HepG2 (cell line): Measurements from ENCODE around the gene GAR1. TPM values are rescaled to one million over a fixed set of nuclear protein-coding genes. Genes with fewer than 3 reads are reported as not detected.

Source experiments
- ATAC-seq: fragments of 200-7000 bp; cut with Tn5 transposase; 3 replicates; pipeline ENCODE4 v1.9.1; 2020; ENCODE audit warnings: mild to moderate bottlenecking, moderate library complexity
- BruUV-seq: library from RNA; stranded (reverse); fragments of 400-500 nt; replicated peaks from 2 replicates; lab custom pipeline; 2021; lab: Mats Ljungman, UMichigan
- CTCF ChIA-PET: fragments of 300-600 bp; formaldehyde crosslinking; extraction: SDS; loops from one replicate; lab custom pipeline; 2021; ENCODE audit warnings: low total read pairs, inconsistent platforms, low intra/inter-chr PET ratio; lab: Yijun Ruan, JAX
- POLR2A ChIA-PET: fragments of 350-600 bp; sonication (Branson Sonifier 250); formaldehyde crosslinking; loops from one replicate; lab custom pipeline; 2020; ENCODE audit warnings: antibody characterized with exemption, inconsistent platforms; lab: Yijun Ruan, JAX
- DNase-seq: peaks from one replicate; pipeline ENCODE4 v3.0.0-alpha.2; 2015; ENCODE audit warnings: low spot score
- FAIRE-seq: peaks from 3 replicates; lab custom pipeline; 2011; peaks lifted over from hg19 to GRCh38; lab: Jason Lieb, UNC
- H2AFZ ChIP-seq: one replicate; pipeline ENCODE4 v1.6.1; 2011; ENCODE audit warnings: low read length, inconsistent platforms
- H3K27ac ChIP-seq: fragments of 300-600 bp; 3 replicates; pipeline ENCODE4 v1.8.0; 2011; ENCODE audit warnings: mixed run types, mild to moderate bottlenecking, mixed read lengths, low read length, inconsistent platforms; ENCODE audit not compliant: insufficient read depth; ENCODE audit errors: extremely low read length
- H3K27me3 ChIP-seq, 2 experiments: fragments of 200-600 bp in 1 of 2; 2 replicates in 1 of 2; 3 replicates in 1 of 2; pipeline versions ENCODE4 v1.6.0 to v1.8.0; 2011; ENCODE audit warnings: low read length in 2 of 2, mild to moderate bottlenecking in 2 of 2, moderate library complexity in 2 of 2, inconsistent platforms in 1 of 2; ENCODE audit not compliant: insufficient read depth in 2 of 2, control insufficient read depth in 1 of 2
- H3K36me3 ChIP-seq, 2 experiments: fragments of 200-600 bp in 1 of 2; replicated peaks in 1 of 2; 2 replicates in 1 of 2; 3 replicates in 1 of 2; pipeline versions ENCODE4 v1.5.1 to v1.8.0; 2011; ENCODE audit warnings: low read length in 2 of 2, inconsistent platforms in 1 of 2; ENCODE audit not compliant: insufficient read depth in 2 of 2, control insufficient read depth in 1 of 2
- H3K4me1 ChIP-seq: 2 replicates; pipeline ENCODE4 v1.5.1; 2012; ENCODE audit warnings: low read length, inconsistent platforms; ENCODE audit not compliant: insufficient read depth
- H3K4me2 ChIP-seq: 2 replicates; pipeline ENCODE4 v1.6.0; 2011; ENCODE audit warnings: low read depth, low read length, inconsistent platforms
- H3K4me3 ChIP-seq, 3 experiments: fragments of 200-600 bp in 1 of 3; sonication (generic), shearing (Covaris generic) in 1 of 3; replicated peaks in 1 of 3; 2 replicates each; pipeline ENCODE4 v1.5.1; 2011 to 2016; ENCODE audit warnings: low read length in 3 of 3, inconsistent platforms in 2 of 3, low read depth in 2 of 3, mild to moderate bottlenecking in 2 of 3, control low read depth in 1 of 3, mixed read lengths in 1 of 3; ENCODE audit not compliant: insufficient read depth in 1 of 3
- H3K79me2 ChIP-seq: one replicate; pipeline ENCODE4 v1.6.1; 2011; ENCODE audit warnings: low read length, inconsistent platforms; ENCODE audit not compliant: insufficient read depth
- H3K9ac ChIP-seq: 2 replicates; pipeline ENCODE4 v1.6.0; 2011; ENCODE audit warnings: mild to moderate bottlenecking, low read depth, low read length, inconsistent platforms; ENCODE audit not compliant: insufficient read depth
- H3K9me3 ChIP-seq: 2 replicates; pipeline ENCODE4 v1.5.1; 2012; ENCODE audit warnings: mild to moderate bottlenecking, low read length
- H4K20me1 ChIP-seq: 2 replicates; pipeline ENCODE4 v1.6.0; 2011; ENCODE audit warnings: inconsistent platforms, mild to moderate bottlenecking, low read length, moderate library complexity; ENCODE audit not compliant: insufficient read depth
- BCL6 ChIP-seq: IDR thresholded peaks from 2 replicates; pipeline ENCODE4 v1.6.1; 2016; ENCODE audit warnings: missing genetic modification reagents, missing compliant biosample characterization
- CREM ChIP-seq, 2 experiments: sonication (generic) in 1 of 2; formaldehyde crosslinking in 1 of 2; IDR thresholded peaks; 2 replicates each; pipeline versions ENCODE4 v1.4.0 to v1.6.1; 2016 to 2020; ENCODE audit warnings: antibody characterized with exemption in 1 of 2, mild to moderate bottlenecking in 1 of 2, missing genetic modification reagents in 1 of 2
- FOXJ3 ChIP-seq: sonication (generic); formaldehyde crosslinking; IDR thresholded peaks from 2 replicates; pipeline ENCODE4 v1.4.0; 2020; ENCODE audit warnings: missing genetic modification reagents, mild to moderate bottlenecking, borderline replicate concordance
- GATAD2A ChIP-seq: IDR thresholded peaks from 2 replicates; pipeline ENCODE4 v1.6.1; 2016
- MYC ChIP-seq: sonication (generic); formaldehyde crosslinking; IDR thresholded peaks from 2 replicates; pipeline ENCODE4 v1.9.0; 2021; ENCODE audit warnings: missing genetic modification reagents, borderline replicate concordance
- NCOA2 ChIP-seq: sonication (generic); formaldehyde crosslinking; IDR thresholded peaks from 2 replicates; pipeline ENCODE4 v1.8.0; 2022; ENCODE audit warnings: inconsistent platforms
- TARDBP ChIP-seq: sonication (generic); formaldehyde crosslinking; IDR thresholded peaks from 2 replicates; pipeline ENCODE4 v1.8.0; 2022; ENCODE audit warnings: mild to moderate bottlenecking, missing genetic modification reagents
- U2AF1 ChIP-seq: fragments of 200-400 bp; formaldehyde crosslinking; optimal IDR thresholded peaks from 2 replicates; pipeline ENCODE3; 2017; ENCODE audit warnings: mild to moderate bottlenecking, low read depth, low read length
- ZNF30 ChIP-seq: sonication (generic); formaldehyde crosslinking; IDR thresholded peaks from 2 replicates; pipeline ENCODE4 v1.5.0; 2020; ENCODE audit warnings: mild to moderate bottlenecking, missing genetic modification reagents
- ZNF562 ChIP-seq: sonication (generic); formaldehyde crosslinking; IDR thresholded peaks from 2 replicates; pipeline ENCODE4 v1.8.0; 2022; ENCODE audit warnings: missing genetic modification reagents, borderline replicate concordance
- ZNF652 ChIP-seq: IDR thresholded peaks from 2 replicates; pipeline ENCODE4 v1.6.1; 2016; ENCODE audit warnings: low read depth, borderline replicate concordance
- WGBS: methylation state at CpG from one replicate; pipeline ENCODE4 v1.1.6; 2017; ENCODE audit warnings: low lambda C conversion rate; 5-methylcytosine and 5-hydroxymethylcytosine counted together
- in situ Hi-C: cut with HindIII; loops from 2 replicates; pipeline ENCODE4 v1.10.0; 2017; ENCODE audit warnings: low pct_unique_long_range_greater_than_20kb; ENCODE audit not compliant: extremely low pct_ligation_motif_present
- intact Hi-C: fragments of 100-400 bp; cut with micrococcal nuclease; formaldehyde crosslinking; loops from one replicate; pipeline ENCODE4 v1.10.0; 2022; ENCODE audit not compliant: unreplicated experiment
- polyA plus RNA-seq, 8 experiments: library from polyadenylated mRNA; depleted of rRNA in 3 of 8; stranded (reverse) in 7 of 8; unstranded in 1 of 8; fragments of >200 nt; fragmentation: Illumina TruSeq in 4 of 8; extraction: Trizol in 4 of 8; gene quantifications; 2 replicates each; pipeline versions ENCODE4 v1.2.1 to v1.2.3, GENCODE V29; 2011 to 2016; ENCODE audit warnings: low read depth in 4 of 8, missing spikeins in 1 of 8, mixed read lengths in 1 of 8; ENCODE audit not compliant: insufficient read depth in 1 of 8
- total RNA-seq, 5 experiments: library from RNA; depleted of rRNA; stranded (reverse); fragments of >200 nt; fragmentation: Illumina TruSeq; extraction: Trizol; gene quantifications; 2 replicates each; pipeline ENCODE4 v1.2.3, GENCODE V29; 2016; ENCODE audit warnings: low read depth in 1 of 5
- TF ChIP-seq, protein P1 (sequence below), 2 experiments: IDR thresholded peaks; 2 replicates each; pipeline ENCODE4 v1.6.1; 2011 to 2012; ENCODE audit warnings: low read length in 2 of 2, borderline replicate concordance in 1 of 2, low read depth in 1 of 2, mild to moderate bottlenecking in 1 of 2, moderate library complexity in 1 of 2
- TF ChIP-seq, protein P2 (sequence below): sonication (generic); formaldehyde crosslinking; conservative IDR thresholded peaks from 2 replicates; pipeline ENCODE4 v1.8.1; 2023; ENCODE audit warnings: missing genetic modification reagents
- TF ChIP-seq, protein P3 (sequence below): sonication (generic); formaldehyde crosslinking; IDR thresholded peaks from 2 replicates; pipeline ENCODE4 v1.5.0; 2020; ENCODE audit warnings: missing genetic modification reagents

Gene GAR1
- total and polyA plus RNA-seq, 2 of the 13 experiments (the other 11 are each of a cell fraction or from before 2014, with no cell fraction given) = 11.3 to 11.4 TPM

DNA sequence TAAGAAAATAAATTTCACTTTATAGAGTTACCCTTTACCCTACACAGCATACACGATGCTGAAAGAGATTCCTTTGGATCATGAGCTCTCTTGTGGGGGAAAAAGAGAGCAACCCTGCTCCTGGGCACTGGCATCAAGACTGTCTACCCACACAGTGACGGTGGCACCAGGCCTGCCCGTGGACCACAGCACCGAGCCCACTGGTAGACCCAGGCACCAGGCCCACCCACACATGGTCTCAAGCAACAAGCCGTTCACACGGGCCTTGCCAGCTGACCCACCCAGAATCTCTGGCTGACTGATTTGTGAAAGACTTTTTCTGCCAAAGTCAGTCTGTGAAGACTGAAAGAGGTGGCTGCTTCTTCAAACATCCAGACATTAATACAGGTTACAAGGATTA lies 20.5 kb upstream of the GAR1 start:
- DNase-seq (no peak), FAIRE-seq (no peak), ATAC-seq (no peak)
- H3K9ac ChIP-seq = no peak overlapping the region
- H3K4me3 ChIP-seq = no peak overlapping the region
- H4K20me1 ChIP-seq = peaks cover 3% of the 10 kb centered on the region; the same call in 1 of the 2 replicates
- intact Hi-C loops = no loop called here
- ChIA-PET POLR2A (no interaction called here), CTCF (no interaction called here)
- no peak overlapping the region for H3K4me2 ChIP-seq
- H3K36me3 ChIP-seq = peaks cover 3 to 35% of the 10 kb centered on the region in 2 experiments; a peak in 4 of 5 replicates
- no peak overlapping the region for H3K27ac ChIP-seq
- H3K27me3 ChIP-seq = no peaks in the 10 kb centered on the region
- whole genome bisulfite sequencing = 98% methylated on average over 6 of the region's 6 CpGs
- peaks cover 83% of the 10 kb centered on the region for H3K79me2 ChIP-seq
- peaks cover 30% of the 10 kb centered on the region for H3K4me1 ChIP-seq
- in situ Hi-C loops = no loop called here
- no TSS peak for BruUV-seq
- no peak overlapping the region for H2AFZ ChIP-seq
- H3K9me3 ChIP-seq = peaks cover 34% of the 10 kb centered on the region
- TF ChIP-seq ZNF30 = no peak
- no peak for TF ChIP-seq CREM (IDR thresholded peaks at IDR 0.05)
- no peak for TF ChIP-seq CREM (CRISPR knock-in tag; IDR thresholded peaks at IDR 0.05)
- no peak for TF ChIP-seq BCL6
- TF ChIP-seq, protein P1, sequence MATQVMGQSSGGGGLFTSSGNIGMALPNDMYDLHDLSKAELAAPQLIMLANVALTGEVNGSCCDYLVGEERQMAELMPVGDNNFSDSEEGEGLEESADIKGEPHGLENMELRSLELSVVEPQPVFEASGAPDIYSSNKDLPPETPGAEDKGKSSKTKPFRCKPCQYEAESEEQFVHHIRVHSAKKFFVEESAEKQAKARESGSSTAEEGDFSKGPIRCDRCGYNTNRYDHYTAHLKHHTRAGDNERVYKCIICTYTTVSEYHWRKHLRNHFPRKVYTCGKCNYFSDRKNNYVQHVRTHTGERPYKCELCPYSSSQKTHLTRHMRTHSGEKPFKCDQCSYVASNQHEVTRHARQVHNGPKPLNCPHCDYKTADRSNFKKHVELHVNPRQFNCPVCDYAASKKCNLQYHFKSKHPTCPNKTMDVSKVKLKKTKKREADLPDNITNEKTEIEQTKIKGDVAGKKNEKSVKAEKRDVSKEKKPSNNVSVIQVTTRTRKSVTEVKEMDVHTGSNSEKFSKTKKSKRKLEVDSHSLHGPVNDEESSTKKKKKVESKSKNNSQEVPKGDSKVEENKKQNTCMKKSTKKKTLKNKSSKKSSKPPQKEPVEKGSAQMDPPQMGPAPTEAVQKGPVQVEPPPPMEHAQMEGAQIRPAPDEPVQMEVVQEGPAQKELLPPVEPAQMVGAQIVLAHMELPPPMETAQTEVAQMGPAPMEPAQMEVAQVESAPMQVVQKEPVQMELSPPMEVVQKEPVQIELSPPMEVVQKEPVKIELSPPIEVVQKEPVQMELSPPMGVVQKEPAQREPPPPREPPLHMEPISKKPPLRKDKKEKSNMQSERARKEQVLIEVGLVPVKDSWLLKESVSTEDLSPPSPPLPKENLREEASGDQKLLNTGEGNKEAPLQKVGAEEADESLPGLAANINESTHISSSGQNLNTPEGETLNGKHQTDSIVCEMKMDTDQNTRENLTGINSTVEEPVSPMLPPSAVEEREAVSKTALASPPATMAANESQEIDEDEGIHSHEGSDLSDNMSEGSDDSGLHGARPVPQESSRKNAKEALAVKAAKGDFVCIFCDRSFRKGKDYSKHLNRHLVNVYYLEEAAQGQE (IDR thresholded peaks at IDR 0.05; ENCODE audit: borderline replicate concordance in 1 of 2, low read depth in 1 of 2, low read length in 2 of 2) = no peak
- TF ChIP-seq, protein P2, sequence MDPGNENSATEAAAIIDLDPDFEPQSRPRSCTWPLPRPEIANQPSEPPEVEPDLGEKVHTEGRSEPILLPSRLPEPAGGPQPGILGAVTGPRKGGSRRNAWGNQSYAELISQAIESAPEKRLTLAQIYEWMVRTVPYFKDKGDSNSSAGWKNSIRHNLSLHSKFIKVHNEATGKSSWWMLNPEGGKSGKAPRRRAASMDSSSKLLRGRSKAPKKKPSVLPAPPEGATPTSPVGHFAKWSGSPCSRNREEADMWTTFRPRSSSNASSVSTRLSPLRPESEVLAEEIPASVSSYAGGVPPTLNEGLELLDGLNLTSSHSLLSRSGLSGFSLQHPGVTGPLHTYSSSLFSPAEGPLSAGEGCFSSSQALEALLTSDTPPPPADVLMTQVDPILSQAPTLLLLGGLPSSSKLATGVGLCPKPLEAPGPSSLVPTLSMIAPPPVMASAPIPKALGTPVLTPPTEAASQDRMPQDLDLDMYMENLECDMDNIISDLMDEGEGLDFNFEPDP (CRISPR knock-in tag) = no peak
- no peak for TF ChIP-seq FOXJ3 (CRISPR knock-in tag)
- TF ChIP-seq ZNF562 = no peak
- TF ChIP-seq MYC (CRISPR knock-in tag) = no peak
- no peak for TF ChIP-seq GATAD2A (CRISPR knock-in tag)
- TF ChIP-seq, protein P3, sequence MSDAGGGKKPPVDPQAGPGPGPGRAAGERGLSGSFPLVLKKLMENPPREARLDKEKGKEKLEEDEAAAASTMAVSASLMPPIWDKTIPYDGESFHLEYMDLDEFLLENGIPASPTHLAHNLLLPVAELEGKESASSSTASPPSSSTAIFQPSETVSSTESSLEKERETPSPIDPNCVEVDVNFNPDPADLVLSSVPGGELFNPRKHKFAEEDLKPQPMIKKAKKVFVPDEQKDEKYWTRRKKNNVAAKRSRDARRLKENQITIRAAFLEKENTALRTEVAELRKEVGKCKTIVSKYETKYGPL (CRISPR knock-in tag) = no peak
- no peak for TF ChIP-seq ZNF652 (CRISPR knock-in tag)
- no peak for TF ChIP-seq TARDBP
- TF ChIP-seq U2AF1 = no peak
- no peak for TF ChIP-seq NCOA2 (CRISPR knock-in tag)
